SK-N-SH treated with all-trans-retinoic acid at 6 μM for 48 hours (cell line): ENCODE data around the gene ZSCAN9.

Experiments used
- ARNTL ChIP-seq: fragments of 450-650 bp; formaldehyde crosslinking; IDR thresholded peaks from 2 replicates; pipeline ENCODE4 v1.5.0; 2020; ENCODE audit warnings: low read depth, mild to moderate bottlenecking, moderate library complexity, borderline replicate concordance
- OSR1 ChIP-seq: fragments of 250-450 bp; sonication (Bioruptor Pico); IDR thresholded peaks from 2 replicates; pipeline ENCODE4 v1.8.0; 2022; ENCODE audit warnings: moderate library complexity, mild to moderate bottlenecking, inconsistent platforms
- POU6F1 ChIP-seq: fragments of 250-450 bp; sonication (Bioruptor Pico); IDR thresholded peaks from 2 replicates; pipeline ENCODE4 v1.8.0; 2021; ENCODE audit warnings: low read depth, mild to moderate bottlenecking, moderate library complexity, borderline replicate concordance
- PPARA ChIP-seq: fragments of 250-450 bp; sonication (Bioruptor Pico); IDR thresholded peaks from 2 replicates; pipeline ENCODE4 v1.5.0; 2020; ENCODE audit warnings: mild to moderate bottlenecking, borderline replicate concordance
- ZC3H10 ChIP-seq: fragments of 250-450 bp; sonication (Bioruptor Pico); IDR thresholded peaks from 2 replicates; pipeline ENCODE4 v1.5.1; 2021; ENCODE audit warnings: mild to moderate bottlenecking, moderate library complexity
- ZFP3 ChIP-seq: fragments of 250-450 bp; sonication (Bioruptor Pico); IDR thresholded peaks from 2 replicates; pipeline ENCODE4 v1.5.0; 2020; ENCODE audit warnings: mild to moderate bottlenecking, moderate library complexity
- ZFP30 ChIP-seq: fragments of 450-650 bp; formaldehyde crosslinking; IDR thresholded peaks from 2 replicates; pipeline ENCODE4 v1.5.0; 2022; ENCODE audit warnings: mild to moderate bottlenecking, moderate library complexity
- TF ChIP-seq, protein P1 (sequence below): fragments of 250-450 bp; sonication (Bioruptor Pico); IDR thresholded peaks from 2 replicates; pipeline ENCODE4 v1.5.0; 2020; ENCODE audit warnings: mild to moderate bottlenecking, moderate library complexity

DNA sequence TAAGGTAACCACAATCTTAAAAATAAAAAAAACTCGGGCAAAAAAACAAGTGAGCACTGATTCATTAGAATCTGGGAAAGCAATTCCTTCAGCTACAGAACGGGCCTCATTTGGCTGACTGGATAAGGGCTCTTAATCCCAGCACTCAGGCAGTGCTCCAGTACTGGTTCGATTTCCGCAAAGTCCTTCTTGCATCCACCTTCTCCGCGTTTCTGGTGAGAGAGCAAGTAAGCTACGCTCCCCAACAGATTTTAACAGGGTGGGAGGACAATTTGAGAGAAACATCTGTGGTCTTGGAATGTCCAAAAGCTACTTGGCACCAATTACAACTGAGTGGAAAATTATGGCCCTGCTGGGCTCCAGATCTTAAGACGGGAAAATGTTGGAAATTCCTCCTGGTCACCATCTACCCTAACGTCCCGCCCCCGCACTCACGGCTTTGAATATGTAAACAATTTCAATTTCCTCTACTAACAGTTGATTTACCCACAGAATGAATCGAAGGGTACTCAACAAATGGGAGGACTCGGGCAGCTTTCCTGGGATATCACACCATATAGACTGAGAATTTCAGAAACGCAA lies 18.1 kb upstream of the ZSCAN9 start:
- TF ChIP-seq ZFP30 (CRISPR knock-in tag) (no peak), ARNTL (CRISPR knock-in tag) (no peak), OSR1 (CRISPR knock-in tag) (no peak), PPARA (no peak), POU6F1 (no peak), ZFP3 (CRISPR knock-in tag) (no peak), ZC3H10 (CRISPR knock-in tag) (no peak)
- TF ChIP-seq, protein P1, sequence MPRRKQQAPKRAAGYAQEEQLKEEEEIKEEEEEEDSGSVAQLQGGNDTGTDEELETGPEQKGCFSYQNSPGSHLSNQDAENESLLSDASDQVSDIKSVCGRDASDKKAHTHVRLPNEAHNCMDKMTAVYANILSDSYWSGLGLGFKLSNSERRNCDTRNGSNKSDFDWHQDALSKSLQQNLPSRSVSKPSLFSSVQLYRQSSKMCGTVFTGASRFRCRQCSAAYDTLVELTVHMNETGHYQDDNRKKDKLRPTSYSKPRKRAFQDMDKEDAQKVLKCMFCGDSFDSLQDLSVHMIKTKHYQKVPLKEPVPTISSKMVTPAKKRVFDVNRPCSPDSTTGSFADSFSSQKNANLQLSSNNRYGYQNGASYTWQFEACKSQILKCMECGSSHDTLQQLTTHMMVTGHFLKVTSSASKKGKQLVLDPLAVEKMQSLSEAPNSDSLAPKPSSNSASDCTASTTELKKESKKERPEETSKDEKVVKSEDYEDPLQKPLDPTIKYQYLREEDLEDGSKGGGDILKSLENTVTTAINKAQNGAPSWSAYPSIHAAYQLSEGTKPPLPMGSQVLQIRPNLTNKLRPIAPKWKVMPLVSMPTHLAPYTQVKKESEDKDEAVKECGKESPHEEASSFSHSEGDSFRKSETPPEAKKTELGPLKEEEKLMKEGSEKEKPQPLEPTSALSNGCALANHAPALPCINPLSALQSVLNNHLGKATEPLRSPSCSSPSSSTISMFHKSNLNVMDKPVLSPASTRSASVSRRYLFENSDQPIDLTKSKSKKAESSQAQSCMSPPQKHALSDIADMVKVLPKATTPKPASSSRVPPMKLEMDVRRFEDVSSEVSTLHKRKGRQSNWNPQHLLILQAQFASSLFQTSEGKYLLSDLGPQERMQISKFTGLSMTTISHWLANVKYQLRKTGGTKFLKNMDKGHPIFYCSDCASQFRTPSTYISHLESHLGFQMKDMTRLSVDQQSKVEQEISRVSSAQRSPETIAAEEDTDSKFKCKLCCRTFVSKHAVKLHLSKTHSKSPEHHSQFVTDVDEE (CRISPR knock-in tag): no peak
